ENCODE data around the gene DPP6. TPM values are rescaled to one million over a fixed set of nuclear protein-coding genes. Genes with fewer than 3 reads are reported as not detected.

The DPP6 gene
- total RNA-seq, 2 experiments from 2014 or later = not detected

- no TSS peak for BruUV-seq (replicated peaks)
- POLR2A ChIA-PET = no interaction called here
- H3K4me1 ChIP-seq (ENCODE audit: insufficient read depth, low read length, poor library complexity, severe bottlenecking) = no peaks in the 10 kb centered on the region
- H3K9me3 ChIP-seq (ENCODE audit: low read length) = no peaks in the 10 kb centered on the region
- TF ChIP-seq CTCF (conservative IDR thresholded peaks at IDR 0.05; ENCODE audit: low read length) = no peak
- no peak for TF ChIP-seq EZH2phosphoT487 (IDR thresholded peaks at IDR 0.05; ENCODE audit: borderline replicate concordance, low read depth, low read length)
- DNase-seq (ENCODE audit: low spot score) = no peak
- CTCF ChIA-PET (ENCODE audit: unreplicated experiment) = no interaction called here
- H3K27ac ChIP-seq (ENCODE audit: low read depth, low read length, poor library complexity, severe bottlenecking) = no peak overlapping the region
- H3K4me3 ChIP-seq (ENCODE audit: low read depth, low read length, poor library complexity, severe bottlenecking) = no peak overlapping the region
- H3K36me3 ChIP-seq (ENCODE audit: insufficient read depth, low read length) = no peaks in the 10 kb centered on the region
- H3K9me2 ChIP-seq (ENCODE audit: insufficient read depth, low read length) = no peaks in the 10 kb centered on the region
- H4K20me1 ChIP-seq (ENCODE audit: insufficient read depth, low read length) = no peaks in the 10 kb centered on the region
- no peaks in the 10 kb centered on the region for H3K79me2 ChIP-seq (ENCODE audit: insufficient read depth, low read depth, low read length)
- H2AFZ ChIP-seq (ENCODE audit: low read length) = no peak overlapping the region
- no peak overlapping the region for H3K4me2 ChIP-seq (ENCODE audit: low read length)
- intact Hi-C loops (cut with micrococcal nuclease; ENCODE audit: unreplicated experiment) = no loop called here
Observed at GRCh38 chr7:154720016-154720415, 667.8 kb downstream of the DPP6 start.

DNA sequence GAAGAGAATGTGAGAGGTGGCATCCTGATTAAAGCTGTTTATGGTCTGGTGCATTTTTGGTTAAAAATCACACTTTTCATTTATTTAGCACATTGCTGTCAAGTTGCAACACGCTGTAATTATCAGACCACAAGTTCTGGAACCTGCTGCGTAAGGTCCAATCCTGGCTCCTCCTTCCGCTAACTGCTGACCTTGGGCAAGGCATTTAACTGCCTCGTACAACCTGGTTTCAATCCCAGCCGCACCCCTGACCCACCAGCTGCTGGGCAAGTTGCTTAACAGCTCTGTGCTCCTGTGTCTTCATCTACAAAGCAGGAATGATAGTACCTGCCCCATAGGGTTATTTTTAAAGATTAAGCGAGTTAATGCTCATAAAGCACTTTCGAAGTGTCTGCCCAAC is 668.9 kb downstream of the DPP6 start:
- DNase-seq (ENCODE audit: low spot score) = no peak
- ChIA-PET CTCF (ENCODE audit: unreplicated experiment) (no interaction called here), POLR2A (no interaction called here)
- TF ChIP-seq EZH2phosphoT487 (IDR thresholded peaks at IDR 0.05; ENCODE audit: borderline replicate concordance, low read depth, low read length) (no peak), CTCF (conservative IDR thresholded peaks at IDR 0.05; ENCODE audit: low read length) (no peak)
- Histone ChIP-seq H3K36me3 (ENCODE audit: insufficient read depth, low read length) (no peaks in the 10 kb centered on the region), H2AFZ (ENCODE audit: low read length) (no peak overlapping the region), H3K4me3 (ENCODE audit: low read depth, low read length, poor library complexity, severe bottlenecking) (no peak overlapping the region), H3K4me2 (ENCODE audit: low read length) (no peak overlapping the region), H3K27ac (ENCODE audit: low read depth, low read length, poor library complexity, severe bottlenecking) (no peak overlapping the region), H3K4me1 (ENCODE audit: insufficient read depth, low read length, poor library complexity, severe bottlenecking) (no peaks in the 10 kb centered on the region), H3K79me2 (ENCODE audit: insufficient read depth, low read depth, low read length) (no peaks in the 10 kb centered on the region), H4K20me1 (ENCODE audit: insufficient read depth, low read length) (no peaks in the 10 kb centered on the region), H3K9me2 (ENCODE audit: insufficient read depth, low read length) (no peaks in the 10 kb centered on the region), H3K9me3 (ENCODE audit: low read length) (no peaks in the 10 kb centered on the region)
- intact Hi-C loops (cut with micrococcal nuclease; ENCODE audit: unreplicated experiment) = no loop called here
- BruUV-seq (replicated peaks) = no TSS peak

DNA sequence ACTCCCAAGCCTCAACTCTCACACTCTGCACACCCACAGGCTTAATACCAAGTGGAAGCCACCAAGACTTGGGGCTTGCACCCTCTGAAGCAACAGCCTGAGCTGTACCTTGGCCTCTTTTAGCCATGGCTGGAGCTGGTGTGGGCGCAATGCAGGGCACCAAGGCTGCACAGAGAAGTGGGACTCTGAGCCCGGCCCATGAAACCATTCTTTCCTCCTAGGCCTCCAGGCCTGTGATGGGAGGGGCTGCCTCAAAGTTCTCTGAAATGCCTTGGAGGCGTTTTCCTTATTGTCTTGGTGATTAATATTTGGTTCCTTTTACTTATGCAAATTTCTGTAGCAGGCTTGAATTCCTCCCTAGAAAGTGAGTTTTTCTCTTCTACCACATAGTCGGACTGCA is 674.2 kb downstream of the DPP6 start:
- H2AFZ ChIP-seq (ENCODE audit: low read length) = no peak overlapping the region

More for the DNA sequence above, 674.2 kb downstream of the DPP6 start:
- Histone ChIP-seq H3K4me2 (ENCODE audit: low read length) (no peak overlapping the region), H4K20me1 (ENCODE audit: insufficient read depth, low read length) (no peaks in the 10 kb centered on the region), H3K79me2 (ENCODE audit: insufficient read depth, low read depth, low read length) (no peaks in the 10 kb centered on the region), H3K4me3 (ENCODE audit: low read depth, low read length, poor library complexity, severe bottlenecking) (no peak overlapping the region), H3K9me2 (ENCODE audit: insufficient read depth, low read length) (no peaks in the 10 kb centered on the region), H3K9me3 (ENCODE audit: low read length) (no peaks in the 10 kb centered on the region), H3K27ac (ENCODE audit: low read depth, low read length, poor library complexity, severe bottlenecking) (no peak overlapping the region), H3K36me3 (ENCODE audit: insufficient read depth, low read length) (no peaks in the 10 kb centered on the region), H3K4me1 (ENCODE audit: insufficient read depth, low read length, poor library complexity, severe bottlenecking) (no peaks in the 10 kb centered on the region)
- TF ChIP-seq EZH2phosphoT487 (IDR thresholded peaks at IDR 0.05; ENCODE audit: borderline replicate concordance, low read depth, low read length) (no peak), CTCF (conservative IDR thresholded peaks at IDR 0.05; ENCODE audit: low read length) (no peak)
- ChIA-PET CTCF (ENCODE audit: unreplicated experiment) (no interaction called here), POLR2A (no interaction called here)
- intact Hi-C loops (cut with micrococcal nuclease; ENCODE audit: unreplicated experiment) = no loop called here
- BruUV-seq (replicated peaks) = no TSS peak
- DNase-seq (ENCODE audit: low spot score) = no peak
